CD14-positive monocyte (primary cell): ENCODE data around the gene ATXN7L1. TPM values are rescaled to one million over a fixed set of nuclear protein-coding genes. Genes with fewer than 3 reads are reported as not detected.

Source experiments
- DNase-seq, 3 donors: peaks; one replicate each; pipeline ENCODE4 v3.0.0-alpha.2; 2011 to 2022
- H2AFZ ChIP-seq: 2 replicates; pipeline ENCODE4 v1.6.0; 2012; ENCODE audit warnings: mild to moderate bottlenecking, low read depth, low read length, inconsistent platforms; ENCODE audit not compliant: insufficient read depth, poor library complexity, severe bottlenecking
- H3K27ac ChIP-seq, 2 donors: 1 replicate in 1 of 2; 2 replicates in 1 of 2; pipeline ENCODE4 v1.5.1; 2012 to 2013; ENCODE audit warnings: low read length in 2 of 2, control low read depth in 1 of 2, inconsistent platforms in 1 of 2, low read depth in 1 of 2, mild to moderate bottlenecking in 1 of 2
- H3K27me3 ChIP-seq, 2 donors: one replicate each; pipeline versions ENCODE4 v1.6.0 to v1.6.1; 2011 to 2013; ENCODE audit warnings: low read length in 2 of 2; ENCODE audit not compliant: control insufficient read depth in 2 of 2, insufficient read depth in 2 of 2
- H3K36me3 ChIP-seq, 2 donors: replicated peaks in 1 of 2; 1 replicate in 1 of 2; 2 replicates in 1 of 2; pipeline versions ENCODE4 v1.5.1 to v1.6.1; 2012 to 2013; ENCODE audit warnings: low read length in 2 of 2, control low read depth in 1 of 2, inconsistent platforms in 1 of 2, mild to moderate bottlenecking in 1 of 2; ENCODE audit not compliant: insufficient read depth in 2 of 2, control insufficient read depth in 1 of 2
- H3K4me1 ChIP-seq, 2 donors: 1 replicate in 1 of 2; 2 replicates in 1 of 2; pipeline versions ENCODE4 v1.5.1 to v1.6.1; 2012 to 2013; ENCODE audit warnings: low read length in 2 of 2, control low read depth in 1 of 2, inconsistent platforms in 1 of 2, mild to moderate bottlenecking in 1 of 2, moderate library complexity in 1 of 2; ENCODE audit not compliant: insufficient read depth in 2 of 2, control insufficient read depth in 1 of 2
- H3K4me2 ChIP-seq: replicated peaks from 2 replicates; pipeline ENCODE3; 2012; ENCODE audit warnings: low read length, moderate library complexity, mild to moderate bottlenecking; ENCODE audit not compliant: poor library complexity, severe bottlenecking; ENCODE audit errors: extremely low read depth
- H3K4me3 ChIP-seq, 3 experiments: fragments of 200-600 bp in 1 of 3; sonication (generic) in 1 of 3; replicated peaks in 1 of 3; 1 replicate in 2 of 3; 2 replicates in 1 of 3; pipeline ENCODE4 v1.5.1; 2011 to 2013; ENCODE audit warnings: low read length in 3 of 3, mild to moderate bottlenecking in 3 of 3, control low read depth in 2 of 3, low read depth in 2 of 3, inconsistent platforms in 1 of 3, moderate library complexity in 1 of 3
- H3K79me2 ChIP-seq: 2 replicates; pipeline ENCODE4 v1.6.0; 2012; ENCODE audit warnings: mild to moderate bottlenecking, control low read depth, inconsistent platforms, low read length, moderate library complexity; ENCODE audit not compliant: insufficient read depth
- H3K9ac ChIP-seq: 2 replicates; pipeline ENCODE4 v1.6.0; 2017; ENCODE audit warnings: low read length, mild to moderate bottlenecking; ENCODE audit not compliant: insufficient read depth, poor library complexity, severe bottlenecking
- H3K9me3 ChIP-seq, 2 donors: replicated peaks in 1 of 2; 1 replicate in 1 of 2; 2 replicates in 1 of 2; pipeline versions ENCODE4 v1.5.1 to v1.6.1; 2012 to 2013; ENCODE audit warnings: low read length in 2 of 2, control low read depth in 1 of 2; ENCODE audit not compliant: control insufficient read depth in 1 of 2, insufficient read depth in 1 of 2
- H4K20me1 ChIP-seq: 2 replicates; pipeline ENCODE4 v1.6.0; 2012; ENCODE audit warnings: mild to moderate bottlenecking, low read length, control low read depth, moderate library complexity; ENCODE audit not compliant: insufficient read depth
- H3K27ac Mint-ChIP-seq, 7 donors: one replicate each; pipeline ENCODE4 v1.8.0; 2020; ENCODE audit warnings: mild to moderate bottlenecking in 7 of 7, mixed read lengths in 7 of 7, moderate library complexity in 6 of 7, inconsistent platforms in 2 of 7
- H3K27me3 Mint-ChIP-seq, 3 donors: one replicate each; pipeline ENCODE4 v1.8.0; 2021 to 2022; ENCODE audit warnings: low read depth in 3 of 3, mild to moderate bottlenecking in 3 of 3, mixed read lengths in 3 of 3, moderate library complexity in 3 of 3, inconsistent platforms in 1 of 3
- H3K36me3 Mint-ChIP-seq, 2 donors: one replicate each; pipeline ENCODE4 v1.8.0; 2020; ENCODE audit warnings: mixed read lengths in 2 of 2, inconsistent platforms in 1 of 2, mild to moderate bottlenecking in 1 of 2
- H3K4me1 Mint-ChIP-seq: one replicate; pipeline ENCODE4 v1.8.0; 2020; ENCODE audit warnings: mild to moderate bottlenecking, mixed read lengths
- H3K4me3 Mint-ChIP-seq, 2 donors: one replicate each; pipeline ENCODE4 v1.8.0; 2020; ENCODE audit warnings: mild to moderate bottlenecking in 2 of 2, mixed read lengths in 2 of 2, moderate library complexity in 1 of 2
- H3K9me3 Mint-ChIP-seq, 7 donors: one replicate each; pipeline ENCODE4 v1.8.0; 2020 to 2022; ENCODE audit warnings: mixed read lengths in 7 of 7, mild to moderate bottlenecking in 6 of 7, moderate library complexity in 6 of 7, inconsistent platforms in 2 of 7
- CTCF ChIP-seq: fragments of 200-600 bp; IDR thresholded peaks from one replicate; pipeline ENCODE4 v1.8.0; 2022; ENCODE audit warnings: antibody characterized with exemption, mild to moderate bottlenecking
- WGBS: methylation state at CpG from one replicate; pipeline ENCODE4 v1.1.5; 2013; ENCODE audit warnings: missing lambda C conversion rate; ENCODE audit not compliant: insufficient coverage; 5-methylcytosine and 5-hydroxymethylcytosine counted together
- intact Hi-C, 2 donors: fragments of 100-400 bp; cut with micrococcal nuclease; formaldehyde crosslinking; loops; one replicate each; pipeline versions ENCODE4 v1.15.0 to v1.15.1; 2023
- polyA plus RNA-seq, 3 donors: library from polyadenylated mRNA; depleted of rRNA in 1 of 3; unstranded in 2 of 3; stranded (reverse) in 1 of 3; fragments of 300-500 nt in 2 of 3; fragments of >200 nt in 1 of 3; fragmentation: Illumina TruSeq in 2 of 3; gene quantifications; 1 replicate in 2 of 3; 2 replicates in 1 of 3; pipeline ENCODE4 v1.2.3, GENCODE V29; 2012 to 2021

ATXN7L1 gene
- polyA plus RNA-seq, 3 donors: 4.5 to 12.2 (median 11.2) TPM

- Histone ChIP-seq H4K20me1 (no peaks in the 10 kb centered on the region), H3K4me1 (peaks cover 8% of the 10 kb centered on the region in 2 donors), H3K36me3 (no peaks in the 10 kb centered on the region), H3K27ac (no peak overlapping the region), H3K9me3 (peaks cover 0 to under 1% of the 10 kb centered on the region in 2 donors), H3K27me3 (no peaks in the 10 kb centered on the region), H2AFZ (no peak overlapping the region), H3K9ac (no peak overlapping the region), H3K79me2 (no peaks in the 10 kb centered on the region), H3K4me2 (no peak overlapping the region), H3K4me3 (no peak overlapping the region)
- Mint-ChIP-seq H3K4me3 (no peak overlapping the region), H3K36me3 (no peaks in the 10 kb centered on the region), H3K9me3 (peaks cover 0 to 8% (median 1%) of the 10 kb centered on the region in 7 donors), H3K27me3 (peaks cover 3 to 10% (median 9%) of the 10 kb centered on the region in 3 donors), H3K4me1 (peaks cover 8% of the 10 kb centered on the region), H3K27ac (no peak overlapping the region)
- DNase-seq: no peak
- intact Hi-C loops: no loop called here
- TF ChIP-seq CTCF: no peak
- WGBS: 100% methylated on average over 1 of the region's 1 CpG
These were observed 299.1 kb downstream of the ATXN7L1 start for GRCh38 chr7:105577251-105577650.

- WGBS: no CpG with 5 or more reads among the region's 2 CpGs
- H4K20me1 ChIP-seq: no peaks in the 10 kb centered on the region
- no peak for TF ChIP-seq CTCF
- H3K36me3 Mint-ChIP-seq: peaks cover 24 to 32% of the 10 kb centered on the region in 2 donors
- no peaks in the 10 kb centered on the region for H3K27me3 ChIP-seq
- intact Hi-C loops: no loop called here
- H3K4me2 ChIP-seq: no peak overlapping the region
- peaks cover 23 to 29% of the 10 kb centered on the region in 2 donors for H3K36me3 ChIP-seq
- H3K9ac ChIP-seq: no peak overlapping the region
- H3K79me2 ChIP-seq: no peaks in the 10 kb centered on the region
- no peak overlapping the region for H3K27ac Mint-ChIP-seq
- no peaks in the 10 kb centered on the region for H3K4me1 Mint-ChIP-seq
- H3K4me1 ChIP-seq: no peaks in the 10 kb centered on the region
- H2AFZ ChIP-seq: no peak overlapping the region
- H3K4me3 Mint-ChIP-seq: no peak overlapping the region
- H3K9me3 ChIP-seq: no peaks in the 10 kb centered on the region
- H3K27ac ChIP-seq: no peak overlapping the region
- peaks cover 0 to 5% (median 0%) of the 10 kb centered on the region in 7 donors for H3K9me3 Mint-ChIP-seq
- H3K27me3 Mint-ChIP-seq: no peaks in the 10 kb centered on the region
- DNase-seq: no peak
- H3K4me3 ChIP-seq: no peak overlapping the region
These were observed 304.5 kb downstream of the ATXN7L1 start for GRCh38 chr7:105571891-105572290.
